Measurements from ENCODE around the gene SEC14L5. TPM values are rescaled to one million over a fixed set of nuclear protein-coding genes. Genes with fewer than 3 reads are reported as not detected.

The SEC14L5 gene
- total RNA-seq, 1 experiment from 2014 or later = 1.8 TPM

DNA sequence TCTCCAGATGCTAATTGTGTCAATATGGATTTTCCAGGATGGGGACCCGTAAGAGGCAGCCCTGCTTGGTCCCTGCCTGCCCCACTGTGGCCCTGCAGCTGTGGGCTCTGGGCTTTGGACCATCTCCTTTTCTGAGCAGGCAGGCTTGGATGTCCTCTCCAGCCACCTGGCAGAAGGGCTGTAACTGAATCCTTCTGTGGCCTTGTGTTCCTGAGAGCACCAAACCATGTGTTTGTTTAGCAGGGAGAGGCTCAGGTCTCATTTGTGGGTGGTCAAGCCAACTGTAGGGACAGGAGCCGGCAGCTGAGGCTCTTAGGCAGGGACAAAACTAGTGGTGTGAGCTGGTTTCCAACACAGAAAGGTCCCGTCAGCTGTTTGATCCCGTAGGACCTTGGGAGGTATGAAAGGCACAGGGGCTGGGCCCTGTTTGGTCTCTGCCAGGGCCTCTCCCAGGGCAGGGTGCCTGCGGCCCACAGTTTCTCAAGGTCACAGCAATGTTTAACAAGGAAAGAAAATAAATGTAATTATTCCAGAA lies 18.5 kb downstream of the SEC14L5 start:
- no peak overlapping the region for H3K4me3 ChIP-seq
- no peak overlapping the region for H2AFZ ChIP-seq
- H3K79me2 ChIP-seq (ENCODE audit: low read depth) = no peaks in the 10 kb centered on the region
- H4K20me1 ChIP-seq (ENCODE audit: insufficient read depth) = no peaks in the 10 kb centered on the region
- H3K27ac ChIP-seq = no peak overlapping the region
- BruUV-seq (replicated peaks) = no TSS peak
- H3K36me3 ChIP-seq (ENCODE audit: low read depth) = no peaks in the 10 kb centered on the region
- H3K9me2 ChIP-seq (ENCODE audit: insufficient read depth) = no peaks in the 10 kb centered on the region
- H3K4me2 ChIP-seq = no peak overlapping the region
- ChIA-PET POLR2A (ENCODE audit: unreplicated experiment) (interaction anchor here (0.5 kb wide), 1 partner anchor 11 kb away, joined by 3 read pairs; no protein-coding TSS in a partner anchor), CTCF (no interaction called here)
- no peaks in the 10 kb centered on the region for H3K4me1 ChIP-seq (replicated peaks; ENCODE audit: insufficient read depth)
- TF ChIP-seq EZH2 (IDR thresholded peaks at IDR 0.05; ENCODE audit: low read depth) = no peak
- TF ChIP-seq, protein P1, sequence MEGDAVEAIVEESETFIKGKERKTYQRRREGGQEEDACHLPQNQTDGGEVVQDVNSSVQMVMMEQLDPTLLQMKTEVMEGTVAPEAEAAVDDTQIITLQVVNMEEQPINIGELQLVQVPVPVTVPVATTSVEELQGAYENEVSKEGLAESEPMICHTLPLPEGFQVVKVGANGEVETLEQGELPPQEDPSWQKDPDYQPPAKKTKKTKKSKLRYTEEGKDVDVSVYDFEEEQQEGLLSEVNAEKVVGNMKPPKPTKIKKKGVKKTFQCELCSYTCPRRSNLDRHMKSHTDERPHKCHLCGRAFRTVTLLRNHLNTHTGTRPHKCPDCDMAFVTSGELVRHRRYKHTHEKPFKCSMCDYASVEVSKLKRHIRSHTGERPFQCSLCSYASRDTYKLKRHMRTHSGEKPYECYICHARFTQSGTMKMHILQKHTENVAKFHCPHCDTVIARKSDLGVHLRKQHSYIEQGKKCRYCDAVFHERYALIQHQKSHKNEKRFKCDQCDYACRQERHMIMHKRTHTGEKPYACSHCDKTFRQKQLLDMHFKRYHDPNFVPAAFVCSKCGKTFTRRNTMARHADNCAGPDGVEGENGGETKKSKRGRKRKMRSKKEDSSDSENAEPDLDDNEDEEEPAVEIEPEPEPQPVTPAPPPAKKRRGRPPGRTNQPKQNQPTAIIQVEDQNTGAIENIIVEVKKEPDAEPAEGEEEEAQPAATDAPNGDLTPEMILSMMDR (conservative IDR thresholded peaks at IDR 0.05) = no peak
- intact Hi-C loops (cut with micrococcal nuclease; ENCODE audit: unreplicated experiment) = no loop called here
- H3K9me3 ChIP-seq (ENCODE audit: insufficient read depth, low read depth) = no peaks in the 10 kb centered on the region
- DNase-seq = no peak
- peaks cover 59% of the 10 kb centered on the region for H3K27me3 ChIP-seq (ENCODE audit: insufficient read depth, low read depth)
- H3F3A ChIP-seq (ENCODE audit: insufficient read depth, low read depth) = no peaks in the 10 kb centered on the region; the same call in 1 of the 2 replicates

DNA sequence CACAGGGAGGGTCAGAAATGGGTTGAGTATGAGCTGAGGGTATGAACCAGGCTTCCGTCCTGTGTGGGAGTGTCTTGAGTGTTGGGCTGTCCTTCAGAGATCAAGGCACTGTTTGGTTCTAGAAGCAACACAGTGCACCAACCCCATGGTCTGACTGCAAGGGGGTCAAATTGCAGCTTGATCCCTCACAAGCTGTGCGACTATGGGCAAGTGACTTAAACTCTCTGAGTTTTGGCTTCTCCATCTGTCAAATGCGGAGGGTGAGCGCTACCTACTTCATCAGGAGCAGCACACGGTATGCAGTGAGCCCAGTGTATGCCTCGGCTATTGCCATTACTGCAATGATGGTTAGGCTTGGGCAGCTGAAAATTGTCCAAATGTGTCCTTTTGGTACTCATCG lies 21.0 kb downstream of the SEC14L5 start:
- Histone ChIP-seq H3K27me3 (ENCODE audit: insufficient read depth, low read depth) (peaks cover 46% of the 10 kb centered on the region), H3K4me2 (no peak overlapping the region), H3K27ac (no peak overlapping the region), H2AFZ (no peak overlapping the region), H3K9me2 (ENCODE audit: insufficient read depth) (no peaks in the 10 kb centered on the region), H3F3A (ENCODE audit: insufficient read depth, low read depth) (no peaks in the 10 kb centered on the region), H4K20me1 (ENCODE audit: insufficient read depth) (no peaks in the 10 kb centered on the region), H3K4me3 (no peak overlapping the region), H3K36me3 (ENCODE audit: low read depth) (no peaks in the 10 kb centered on the region), H3K79me2 (ENCODE audit: low read depth) (no peaks in the 10 kb centered on the region), H3K9me3 (ENCODE audit: insufficient read depth, low read depth) (peaks cover under 1% of the 10 kb centered on the region; the same call in 1 of the 2 replicates), H3K4me1 (replicated peaks; ENCODE audit: insufficient read depth) (no peaks in the 10 kb centered on the region)
- BruUV-seq (replicated peaks) = no TSS peak
- no peak for TF ChIP-seq EZH2 (IDR thresholded peaks at IDR 0.05; ENCODE audit: low read depth)
- TF ChIP-seq, protein P1 (conservative IDR thresholded peaks at IDR 0.05) = no peak
- intact Hi-C loops (cut with micrococcal nuclease; ENCODE audit: unreplicated experiment) = no loop called here
- POLR2A ChIA-PET (ENCODE audit: unreplicated experiment) = no interaction called here
- CTCF ChIA-PET = interaction anchor here (0.6 kb wide), 1 partner anchor 108 kb away, joined by 11 read pairs; no protein-coding TSS in a partner anchor
- DNase-seq = no peak

DNA sequence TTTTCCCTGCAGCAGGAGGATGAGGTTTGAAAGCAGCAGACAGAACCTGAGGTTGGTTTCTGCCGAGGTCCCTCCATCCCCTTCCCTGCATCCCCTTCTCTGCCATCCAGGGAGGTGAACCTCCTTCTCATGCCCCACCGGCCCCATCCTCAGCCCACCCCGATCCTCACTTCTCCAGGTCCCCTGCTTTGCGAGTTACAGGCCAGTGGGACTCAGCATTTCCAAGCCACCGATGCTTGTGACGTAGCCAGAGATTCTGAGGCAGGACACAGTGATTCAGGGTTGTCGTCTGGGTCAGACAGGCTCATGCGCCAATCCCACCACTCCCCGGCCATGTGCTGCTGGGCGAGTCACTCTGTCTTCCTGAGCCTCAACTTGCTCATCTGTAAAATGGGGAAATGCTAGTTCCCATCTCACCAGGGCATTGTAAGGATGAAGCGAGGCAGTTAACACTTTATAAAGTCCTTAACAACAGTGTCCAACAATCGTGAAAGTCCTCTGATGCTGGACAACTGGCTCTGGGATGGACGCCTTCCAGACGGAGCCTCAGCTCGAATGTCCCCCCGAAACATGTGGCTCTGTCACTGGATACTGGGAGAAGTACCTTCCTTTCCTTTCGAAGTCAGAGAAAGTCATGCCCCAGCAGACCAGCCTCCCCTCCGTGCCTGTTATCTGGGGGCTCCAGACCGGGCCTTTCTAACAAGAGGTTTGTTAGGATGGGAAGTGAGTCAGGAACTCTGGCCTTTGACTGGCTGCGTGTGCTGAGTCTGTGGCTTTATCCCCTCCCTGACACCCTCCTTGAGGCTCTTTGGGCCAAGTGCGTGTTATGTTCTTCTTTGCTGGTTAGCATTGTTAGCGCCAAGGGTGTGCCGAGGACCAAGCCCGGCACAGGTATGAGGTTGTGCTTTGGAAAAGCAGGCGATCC lies 21.9 kb downstream of the SEC14L5 start:
- Histone ChIP-seq H3K9me2 (ENCODE audit: insufficient read depth) (no peaks in the 10 kb centered on the region), H3K9me3 (ENCODE audit: insufficient read depth, low read depth) (peaks cover 4% of the 10 kb centered on the region; the same call in 1 of the 2 replicates), H3K4me2 (no peak overlapping the region), H3K79me2 (ENCODE audit: low read depth) (no peaks in the 10 kb centered on the region), H3F3A (ENCODE audit: insufficient read depth, low read depth) (no peaks in the 10 kb centered on the region), H3K4me3 (no peak overlapping the region), H3K36me3 (ENCODE audit: low read depth) (no peaks in the 10 kb centered on the region), H3K4me1 (replicated peaks; ENCODE audit: insufficient read depth) (no peaks in the 10 kb centered on the region), H3K27ac (no peak overlapping the region), H2AFZ (no peak overlapping the region), H4K20me1 (ENCODE audit: insufficient read depth) (no peaks in the 10 kb centered on the region), H3K27me3 (ENCODE audit: insufficient read depth, low read depth) (peaks cover 43% of the 10 kb centered on the region)
- TF ChIP-seq EZH2 (IDR thresholded peaks at IDR 0.05; ENCODE audit: low read depth) = no peak
- TF ChIP-seq, protein P1 (conservative IDR thresholded peaks at IDR 0.05) = no peak
- no TSS peak for BruUV-seq (replicated peaks)
- ChIA-PET CTCF (interaction anchor here (0.6 kb wide), 1 partner anchor 107 kb away, joined by 11 read pairs; no protein-coding TSS in a partner anchor), POLR2A (ENCODE audit: unreplicated experiment) (no interaction called here)
- intact Hi-C loops (cut with micrococcal nuclease; ENCODE audit: unreplicated experiment) = no loop called here
- DNase-seq = no peak
